Stimulated activated CD8-positive, alpha-beta memory T cell treated with anti-CD3 and anti-CD28 coated beads, Interleukin-15, amount 100 ng/mL, for 24 hours (primary cell): ENCODE data around the gene ARFGAP1.

Experiments used
- DNase-seq: peaks from one replicate; pipeline ENCODE4 v3.0.0-alpha.2; 2020; ENCODE audit warnings: low read depth

ARFGAP1 gene

GRCh38 chr20:63279931-63280330 is 7.3 kb downstream of the ARFGAP1 start:
- no peak for DNase-seq

DNA sequence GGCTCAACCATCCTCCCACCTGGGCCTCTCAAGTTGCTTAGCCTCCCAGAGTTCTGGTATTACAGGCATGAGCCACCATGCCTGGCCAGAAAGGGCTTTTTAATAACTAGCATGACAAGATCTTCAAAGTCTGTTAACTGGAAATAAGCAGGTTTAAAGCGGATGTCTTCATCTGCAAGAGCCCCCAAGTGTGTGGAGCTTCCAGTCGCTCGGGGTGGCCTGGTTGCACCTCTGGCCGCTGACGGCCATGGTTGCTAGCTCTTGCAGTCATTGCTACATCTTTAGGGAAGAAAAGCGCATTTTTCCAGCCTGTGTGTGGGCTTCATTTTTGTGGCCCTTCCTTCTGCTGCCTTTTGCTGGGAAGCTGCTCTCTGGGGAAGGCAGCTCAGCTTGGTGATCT is 7.8 kb downstream of the ARFGAP1 start:
- DNase-seq, result no peak

- no peak for DNase-seq
These were observed 8.4 kb downstream of the ARFGAP1 start for GRCh38 chr20:63280929-63281545.

- no peak for DNase-seq
These were observed 9.4 kb downstream of the ARFGAP1 start for GRCh38 chr20:63281742-63282665.

GRCh38 chr20:63282946-63283345 is 10.3 kb downstream of the ARFGAP1 start:
- DNase-seq, result no peak

GRCh38 chr20:63283397-63284082 is 10.9 kb downstream of the ARFGAP1 start:
- DNase-seq, result no peak

GRCh38 chr20:63284083-63284440 is 11.4 kb downstream of the ARFGAP1 start:
- no peak for DNase-seq

DNA sequence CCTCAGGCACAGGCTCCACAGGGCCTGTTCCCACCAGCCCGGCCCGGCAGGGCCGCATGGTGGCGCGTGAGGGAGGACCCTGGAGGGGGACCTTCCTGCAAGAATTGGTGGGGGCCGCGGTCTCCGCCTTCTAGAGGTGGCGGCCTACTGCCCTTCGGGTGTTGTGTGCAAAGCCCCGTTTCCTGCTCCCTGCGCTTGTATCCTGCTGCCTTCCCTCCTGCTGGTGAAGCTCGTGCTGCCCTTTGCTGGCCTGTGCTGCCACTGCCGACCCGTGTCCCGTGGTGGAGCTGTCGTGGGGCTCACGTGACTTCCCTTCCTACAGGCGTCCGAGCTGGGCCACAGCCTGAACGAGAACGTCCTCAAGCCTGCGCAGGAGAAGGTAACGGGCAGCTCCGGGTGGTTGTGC is 11.9 kb downstream of the ARFGAP1 start:
- no peak for DNase-seq

GRCh38 chr20:63284981-63285524 is 12.4 kb downstream of the ARFGAP1 start:
- no peak for DNase-seq

DNA sequence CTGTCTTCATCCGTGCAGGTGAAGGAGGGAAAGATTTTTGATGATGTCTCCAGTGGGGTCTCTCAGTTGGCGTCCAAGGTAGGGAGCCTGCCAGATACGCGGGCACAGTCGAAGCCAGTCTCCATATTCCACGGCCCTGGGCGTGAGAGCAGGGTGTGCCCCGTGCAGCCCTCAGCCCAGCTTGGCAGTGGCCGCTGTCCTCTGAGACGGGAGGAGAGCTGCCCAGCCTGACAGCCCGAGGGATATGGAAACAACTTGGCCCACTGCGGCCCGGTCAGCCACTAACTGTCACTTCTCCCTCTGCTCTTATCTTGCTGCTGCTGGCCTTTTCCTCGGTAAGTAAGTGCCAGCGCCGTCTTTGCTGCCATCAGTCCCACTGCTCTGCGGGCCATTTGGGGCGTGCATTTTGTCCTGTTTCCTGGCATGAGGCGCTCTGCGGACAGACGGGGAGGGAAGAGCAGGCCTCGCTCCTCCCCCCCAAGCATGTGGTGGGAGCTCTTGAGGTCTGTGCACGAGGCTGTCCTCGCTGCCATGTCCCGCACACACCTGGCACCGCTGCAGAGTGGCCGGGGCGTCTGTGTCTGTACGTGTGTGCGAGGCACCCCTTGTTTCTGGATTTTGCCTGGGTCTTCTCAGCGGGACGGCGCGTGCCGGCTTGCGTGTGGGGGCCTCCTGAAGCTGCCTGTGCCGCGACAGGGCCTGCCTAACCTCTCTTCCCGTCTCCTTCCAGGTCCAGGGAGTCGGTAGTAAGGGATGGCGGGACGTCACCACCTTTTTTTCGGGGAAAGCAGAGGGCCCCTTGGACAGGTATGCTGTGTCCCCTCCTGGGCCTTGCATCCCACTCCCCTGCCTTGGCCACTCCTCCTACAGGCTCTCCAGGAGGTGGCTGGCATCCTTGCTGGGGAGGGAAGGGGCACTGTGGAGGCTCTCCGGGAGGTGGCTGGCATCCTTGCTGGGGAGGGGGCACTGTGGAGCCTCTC is 13.3 kb downstream of the ARFGAP1 start:
- DNase-seq, result no peak

DNA sequence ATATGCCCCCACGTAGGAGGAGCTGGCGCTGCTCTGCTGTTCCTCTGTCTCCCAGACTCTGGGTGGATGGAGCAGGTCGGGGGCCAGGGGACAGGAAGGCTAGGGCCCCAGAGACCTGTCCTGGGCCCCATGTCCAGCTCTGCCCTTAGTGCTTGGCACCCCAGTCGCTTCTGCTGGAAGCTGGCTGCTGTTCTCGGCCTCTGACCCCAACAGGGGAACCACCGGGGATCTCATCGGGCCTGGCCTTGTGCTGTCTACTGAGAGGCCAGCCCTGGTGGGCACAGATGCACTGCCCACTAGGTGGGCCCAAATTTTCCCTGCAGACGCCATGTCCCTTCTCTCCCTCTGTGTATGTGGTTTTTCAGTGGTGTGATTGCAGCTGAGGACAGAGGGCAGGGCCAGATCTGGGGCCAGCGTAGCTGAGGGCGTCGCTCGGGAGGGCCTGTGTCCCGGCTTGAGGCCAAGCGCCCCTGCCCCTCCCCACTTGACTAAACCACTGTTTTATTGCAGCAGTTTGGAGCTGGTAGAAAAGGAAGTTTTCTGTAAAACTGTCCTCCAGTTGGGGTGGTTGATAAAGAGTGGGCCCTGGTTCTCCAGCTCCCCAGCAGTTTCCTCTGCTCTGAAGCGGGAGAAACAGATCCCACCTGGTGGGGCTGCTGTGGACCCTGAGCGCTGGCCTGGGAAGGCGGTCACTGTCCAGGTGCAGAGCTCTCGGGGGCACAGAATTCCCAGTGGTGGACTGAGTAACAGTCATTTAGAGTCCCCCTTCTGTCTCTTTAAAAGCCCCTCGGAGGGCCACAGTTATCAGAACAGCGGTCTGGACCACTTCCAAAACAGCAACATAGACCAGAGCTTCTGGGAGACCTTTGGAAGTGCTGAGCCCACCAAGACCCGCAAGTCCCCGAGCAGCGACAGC is 14.4 kb downstream of the ARFGAP1 start:
- DNase-seq, result no peak

DNA sequence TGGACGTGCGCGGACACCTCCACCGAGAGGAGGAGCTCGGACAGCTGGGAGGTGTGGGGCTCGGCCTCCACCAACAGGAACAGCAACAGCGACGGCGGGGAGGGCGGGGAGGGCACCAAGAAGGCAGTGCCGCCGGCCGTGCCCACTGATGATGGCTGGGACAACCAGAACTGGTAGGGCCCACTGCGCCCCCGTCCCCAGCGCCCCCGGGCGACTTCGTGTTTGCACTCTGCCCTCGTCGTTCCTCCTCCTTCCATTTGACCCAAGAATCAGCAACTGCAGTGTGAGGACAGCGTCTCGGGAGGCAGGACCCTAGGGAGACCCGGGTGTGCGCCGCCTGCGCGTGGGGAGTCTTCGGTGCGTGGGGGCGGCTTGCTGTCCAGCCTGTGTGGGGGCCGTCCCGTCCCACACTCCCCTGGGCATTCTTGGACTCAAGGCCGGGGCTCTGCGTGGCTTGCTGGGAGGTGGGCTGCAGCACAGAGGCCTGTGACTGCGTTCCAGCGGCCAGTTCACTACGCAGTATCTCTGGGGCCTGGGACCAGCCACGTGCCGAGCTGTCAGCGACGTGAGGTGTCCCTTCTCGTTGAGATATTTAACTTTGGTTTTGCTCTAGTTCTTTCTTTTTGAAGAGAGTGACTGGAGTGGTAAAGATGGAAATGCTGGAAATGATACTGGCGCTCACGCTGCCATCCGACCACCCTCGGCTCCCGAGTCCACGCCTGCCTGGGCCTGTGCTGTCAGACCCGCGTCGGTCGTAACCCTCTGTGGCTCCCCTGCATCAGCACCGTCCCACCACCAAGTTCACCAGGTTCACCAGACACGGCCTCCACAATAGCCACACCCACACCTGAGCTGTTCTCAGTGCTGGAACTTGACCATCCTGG is 15.3 kb downstream of the ARFGAP1 start:
- no peak for DNase-seq

GRCh38 chr20:63288581-63289251 is 16.1 kb downstream of the ARFGAP1 start:
- DNase-seq, result no peak

DNA sequence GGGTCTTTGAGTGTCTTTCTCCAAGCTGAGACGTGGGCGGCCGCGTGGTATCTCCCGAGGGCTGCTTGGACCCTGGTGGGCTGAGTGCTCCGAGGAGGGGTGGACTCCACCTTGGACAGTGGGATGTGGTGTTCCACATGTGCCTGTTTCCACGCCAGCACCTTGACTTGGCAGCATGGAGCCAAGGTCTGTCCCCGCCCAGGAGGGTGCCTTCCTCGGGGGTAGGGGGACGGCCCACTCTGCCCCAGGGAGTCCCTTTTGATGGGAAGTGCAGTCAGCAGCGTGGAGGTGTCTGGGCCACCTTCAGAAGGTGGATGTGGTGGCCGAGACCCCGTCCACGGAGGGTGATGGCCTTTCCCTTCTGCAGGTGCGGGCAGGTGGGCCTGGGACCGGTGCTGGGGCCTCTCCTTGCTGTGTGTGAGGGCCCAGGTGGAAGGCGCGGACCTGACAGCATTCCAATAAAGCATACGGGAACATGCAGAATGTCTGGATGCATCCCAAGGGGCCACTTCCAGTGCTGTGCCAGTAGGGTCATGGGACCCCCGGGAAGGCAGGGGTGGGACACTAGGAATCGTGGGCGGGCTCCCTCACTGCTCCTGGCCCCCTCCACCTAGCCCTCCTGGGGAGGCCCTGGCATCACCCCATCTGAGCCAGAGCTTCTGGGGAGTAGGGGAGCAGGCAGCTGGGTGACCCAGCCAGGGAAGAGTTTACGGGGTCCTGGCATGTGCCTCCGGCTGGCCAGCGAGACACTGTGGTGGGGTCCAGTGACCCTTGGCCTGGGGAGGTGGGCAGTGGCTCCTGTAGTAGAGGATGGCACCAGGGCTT is 16.9 kb downstream of the ARFGAP1 start:
- no peak for DNase-seq

DNA sequence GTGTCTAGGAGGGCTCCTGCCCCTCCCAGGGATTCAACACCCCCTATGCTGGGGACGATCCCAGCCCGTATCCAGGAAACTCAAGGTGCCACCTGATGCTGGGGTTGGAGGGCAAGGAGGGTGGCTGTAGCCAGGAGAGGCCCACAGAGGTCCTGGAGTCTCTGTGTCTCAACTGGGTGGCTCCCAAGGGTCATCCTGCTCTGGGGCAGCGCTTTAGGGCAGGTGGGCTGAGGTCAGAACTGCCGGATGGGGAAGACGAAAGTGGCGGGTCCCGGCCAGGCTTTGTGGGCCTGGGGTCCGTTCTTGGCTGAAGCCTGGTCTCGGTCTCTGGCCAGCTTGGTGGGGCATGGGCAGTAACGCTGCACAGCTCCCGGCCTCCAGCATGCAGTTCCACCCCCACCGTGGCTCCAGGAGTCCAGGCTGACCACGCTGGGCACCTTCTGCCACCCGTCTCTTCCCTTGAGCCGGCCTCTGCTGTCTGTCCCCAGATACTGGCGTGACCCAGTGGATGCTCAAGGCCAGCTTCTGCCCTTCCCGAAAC is 17.6 kb downstream of the ARFGAP1 start:
- no peak for DNase-seq

DNA sequence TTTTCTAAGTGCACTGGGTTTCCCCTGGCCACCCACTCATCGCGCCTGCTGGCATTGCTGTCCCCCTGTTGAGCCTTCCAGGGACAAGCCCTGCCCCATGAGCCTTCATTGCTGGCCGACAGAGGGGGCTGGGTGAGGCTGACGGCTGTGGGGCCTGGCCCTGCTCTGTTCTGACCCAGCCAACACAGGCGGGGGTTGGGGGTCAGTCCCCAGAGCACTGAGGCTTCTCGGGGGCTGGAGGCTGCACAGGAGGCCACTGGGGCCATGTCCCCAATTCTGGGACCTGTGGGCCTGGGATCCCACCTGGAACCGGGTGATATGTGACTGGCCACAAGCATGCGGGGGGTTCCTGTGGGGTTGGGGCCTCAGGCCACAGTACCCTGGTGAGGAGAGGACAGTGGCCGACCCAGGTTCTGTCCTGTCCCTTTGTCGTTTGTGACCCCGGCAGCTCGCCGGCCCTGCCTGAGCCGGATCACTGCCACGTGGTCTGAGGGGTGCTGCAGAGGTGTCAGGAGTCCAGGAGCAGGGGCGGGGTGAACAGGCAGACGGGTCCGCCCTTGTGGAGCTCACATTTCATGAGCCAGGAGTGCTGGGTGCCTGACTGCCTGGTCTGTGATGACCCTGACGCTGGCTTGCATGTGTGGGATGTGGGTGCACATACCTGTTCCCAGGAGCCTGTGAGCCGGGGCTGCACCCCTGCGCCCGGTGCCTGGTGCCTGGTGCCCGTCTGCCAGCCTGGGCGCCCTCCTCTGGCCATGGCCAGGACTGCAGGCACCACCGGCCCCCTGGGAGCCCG is 18.3 kb downstream of the ARFGAP1 start:
- DNase-seq, result peak; percentile 69

- no peak for DNase-seq
These were observed 19.2 kb downstream of the ARFGAP1 start for GRCh38 chr20:63291811-63292210.
